22Rv1 (cell line): ENCODE measurements around the gene NUP133.

Experiments
- H3K27ac ChIP-seq: fragments of 450-650 bp; 2 replicates; pipeline ENCODE4 v1.5.1; 2017
- ZFX ChIP-seq: fragments of 450-650 bp; IDR thresholded peaks from 2 replicates; pipeline ENCODE4 v1.6.1; 2017; ENCODE audit warnings: antibody characterized with exemption, borderline replicate concordance
- TF ChIP-seq, protein P1 (sequence below): fragments of 450-650 bp; IDR thresholded peaks from 2 replicates; pipeline ENCODE4 v1.5.1; 2017; ENCODE audit warnings: mild to moderate bottlenecking

The NUP133 gene

DNA sequence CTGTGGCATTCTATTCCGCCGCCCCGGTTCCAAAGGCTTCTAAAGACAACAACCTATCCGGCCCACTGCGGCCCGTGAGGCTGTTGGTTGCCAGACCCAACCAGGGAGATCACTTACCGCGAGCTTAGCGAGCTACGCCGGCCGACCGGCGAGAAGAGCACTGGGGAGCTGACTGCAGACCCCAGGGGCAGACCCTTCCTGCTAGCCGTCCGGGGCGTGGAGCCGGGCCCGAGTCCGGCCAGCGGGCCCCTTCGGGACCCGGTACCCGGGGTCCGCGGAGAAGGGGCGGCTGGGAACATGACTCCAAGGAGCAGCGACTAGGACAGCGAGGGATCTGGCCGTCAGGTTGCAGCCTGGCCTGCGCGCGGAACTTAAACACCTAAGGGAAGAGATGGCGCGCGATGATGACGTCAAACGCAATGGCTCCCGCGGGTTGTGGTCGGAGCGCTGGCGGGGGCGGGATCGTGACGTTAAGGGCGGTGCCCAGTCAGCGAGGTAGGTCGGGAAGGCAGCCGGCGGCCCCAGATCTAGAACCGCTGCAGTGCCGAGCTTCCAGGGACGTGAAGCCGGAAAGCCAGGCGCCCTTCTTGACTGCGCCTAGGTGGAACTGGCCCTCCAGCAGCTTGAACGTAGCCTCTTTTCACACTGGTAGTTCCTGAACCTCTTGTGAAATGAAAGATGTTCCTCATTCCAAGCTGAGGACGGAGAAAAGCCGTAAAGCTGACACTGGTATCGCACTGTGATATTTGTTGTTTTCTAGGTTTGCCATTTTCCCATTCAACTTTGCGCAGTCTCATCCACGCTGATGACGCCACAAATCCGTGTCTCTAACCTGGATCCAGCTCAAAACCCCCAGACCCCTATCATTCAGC is at the start of gene NUP133:
Gene NUP133, minus strand, starts transcription at position 391 of the 872 bp plus-strand sequence. Its CDS starts 92 bp downstream, at position 299.
- TF ChIP-seq ZFX, result no peak
- TF ChIP-seq, protein P1, sequence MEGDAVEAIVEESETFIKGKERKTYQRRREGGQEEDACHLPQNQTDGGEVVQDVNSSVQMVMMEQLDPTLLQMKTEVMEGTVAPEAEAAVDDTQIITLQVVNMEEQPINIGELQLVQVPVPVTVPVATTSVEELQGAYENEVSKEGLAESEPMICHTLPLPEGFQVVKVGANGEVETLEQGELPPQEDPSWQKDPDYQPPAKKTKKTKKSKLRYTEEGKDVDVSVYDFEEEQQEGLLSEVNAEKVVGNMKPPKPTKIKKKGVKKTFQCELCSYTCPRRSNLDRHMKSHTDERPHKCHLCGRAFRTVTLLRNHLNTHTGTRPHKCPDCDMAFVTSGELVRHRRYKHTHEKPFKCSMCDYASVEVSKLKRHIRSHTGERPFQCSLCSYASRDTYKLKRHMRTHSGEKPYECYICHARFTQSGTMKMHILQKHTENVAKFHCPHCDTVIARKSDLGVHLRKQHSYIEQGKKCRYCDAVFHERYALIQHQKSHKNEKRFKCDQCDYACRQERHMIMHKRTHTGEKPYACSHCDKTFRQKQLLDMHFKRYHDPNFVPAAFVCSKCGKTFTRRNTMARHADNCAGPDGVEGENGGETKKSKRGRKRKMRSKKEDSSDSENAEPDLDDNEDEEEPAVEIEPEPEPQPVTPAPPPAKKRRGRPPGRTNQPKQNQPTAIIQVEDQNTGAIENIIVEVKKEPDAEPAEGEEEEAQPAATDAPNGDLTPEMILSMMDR, result no peak
- peak within 1 kb of the TSS; percentile 94 for H3K27ac ChIP-seq

DNA sequence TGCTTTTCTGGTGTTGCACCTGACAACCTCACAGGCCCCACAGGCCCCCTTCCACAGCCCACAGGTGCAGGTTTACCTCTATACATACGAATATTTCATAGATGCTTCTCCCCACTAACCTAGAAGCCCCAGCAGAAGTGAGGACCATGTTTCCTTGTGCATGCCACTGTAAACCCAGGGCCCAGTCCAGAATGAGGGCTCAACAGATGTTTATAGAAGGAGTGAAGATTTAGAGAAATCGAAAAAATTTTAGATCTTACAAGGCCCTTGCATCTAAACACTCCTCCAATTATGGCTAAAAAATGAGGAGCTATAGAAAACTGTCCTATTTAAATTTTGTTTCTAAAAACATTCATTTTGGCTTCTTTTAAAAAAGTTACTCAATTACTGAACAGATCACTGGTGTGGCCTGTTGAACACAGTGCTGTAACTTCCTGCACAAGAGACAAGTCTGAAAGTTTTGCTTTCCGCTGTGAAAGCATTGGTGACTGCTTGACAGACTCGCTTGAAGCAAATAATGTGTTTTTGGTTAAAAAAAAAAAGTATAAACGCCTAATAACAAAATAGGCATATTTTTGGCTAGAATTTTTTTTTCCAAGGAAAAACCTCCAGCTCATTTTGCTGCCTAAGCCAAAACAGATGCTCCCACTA is 49.2 kb upstream of the NUP133 start:
- TF ChIP-seq, protein P1, result no peak
- TF ChIP-seq ZFX, result no peak
- H3K27ac ChIP-seq, result no peak overlapping the region

DNA sequence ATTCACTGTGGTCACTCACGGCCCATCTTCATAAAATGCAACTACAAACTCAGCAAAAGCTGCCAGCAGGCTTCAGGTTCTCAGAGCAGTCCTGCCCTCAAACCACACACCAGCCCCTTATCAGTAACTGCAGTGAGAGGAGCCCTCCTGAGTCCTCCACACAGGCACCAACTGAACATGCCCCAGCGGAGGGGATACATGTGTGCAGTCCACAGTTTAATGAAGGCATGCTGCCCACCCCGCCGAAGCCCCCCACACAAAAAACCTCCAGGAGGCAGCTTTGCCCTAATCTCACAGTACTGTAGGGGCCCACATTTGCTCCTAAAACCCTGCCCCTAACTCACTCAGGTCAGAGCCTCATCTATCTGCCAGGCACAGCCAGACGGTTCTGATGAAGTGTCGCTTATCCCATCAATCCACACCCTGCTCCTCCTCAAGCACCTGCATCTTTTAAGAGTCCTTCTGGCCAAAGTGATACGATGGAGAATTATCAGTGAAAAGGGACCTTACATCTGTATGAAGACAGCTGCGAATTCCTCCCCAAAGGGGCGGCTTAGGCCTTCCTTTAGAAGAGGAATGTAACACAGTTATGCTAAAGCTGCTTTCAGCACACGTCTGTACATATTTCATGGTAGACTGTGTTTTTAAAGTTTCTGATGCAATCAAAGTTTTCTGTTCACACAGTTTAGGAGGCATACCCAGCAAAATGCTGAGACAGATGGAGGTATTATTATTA is 46.9 kb upstream of the NUP133 start:
- H3K27ac ChIP-seq, result no peak overlapping the region
- TF ChIP-seq ZFX, result no peak
- TF ChIP-seq, protein P1, result no peak

DNA sequence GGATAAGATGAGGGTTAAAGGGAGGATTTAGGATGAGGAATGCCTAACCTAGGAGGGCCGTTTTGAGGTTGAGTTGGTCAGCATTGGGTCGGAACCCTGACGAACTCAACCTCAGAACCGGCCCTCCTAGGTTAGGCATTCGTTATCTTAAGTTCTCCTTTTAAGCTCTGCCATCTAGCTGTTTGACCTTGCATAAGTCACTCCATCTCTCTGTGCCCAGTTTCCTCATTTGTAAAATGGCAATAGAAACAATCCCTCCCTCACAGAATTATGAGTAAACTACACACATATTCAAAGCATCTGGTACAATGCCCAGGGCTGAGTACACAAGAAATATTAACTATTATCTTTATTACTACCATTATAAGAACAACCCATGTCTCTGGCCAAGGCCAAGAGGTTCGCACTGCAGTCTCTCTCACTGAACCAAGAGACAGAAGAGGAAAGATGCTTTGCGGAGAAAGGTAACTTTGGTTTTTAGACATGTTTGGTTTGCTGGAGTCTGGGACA is 45.5 kb upstream of the NUP133 start:
- TF ChIP-seq, protein P1, result no peak
- TF ChIP-seq ZFX, result no peak
- no peak overlapping the region for H3K27ac ChIP-seq

DNA sequence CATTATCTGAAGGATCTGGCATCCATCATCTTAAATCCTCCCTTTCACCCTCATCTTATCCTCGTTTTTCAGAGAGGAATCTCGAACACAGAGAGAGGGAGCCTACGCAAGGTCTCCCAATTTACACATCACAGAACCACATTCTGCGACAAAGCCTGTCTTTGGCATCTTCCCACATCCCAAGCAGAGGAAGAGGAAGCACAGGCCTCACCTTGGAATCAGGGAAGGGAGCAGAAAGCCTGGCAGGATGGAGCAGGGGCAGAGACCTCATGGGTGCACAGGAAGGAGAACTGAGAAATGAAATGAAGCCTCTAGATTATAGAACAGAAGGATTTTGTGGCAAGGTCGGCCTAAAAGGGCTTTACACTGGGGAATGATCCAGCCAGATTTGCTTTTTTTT is 44.6 kb upstream of the NUP133 start:
- H3K27ac ChIP-seq, result no peak overlapping the region
- TF ChIP-seq ZFX, result no peak
- TF ChIP-seq, protein P1, result no peak

DNA sequence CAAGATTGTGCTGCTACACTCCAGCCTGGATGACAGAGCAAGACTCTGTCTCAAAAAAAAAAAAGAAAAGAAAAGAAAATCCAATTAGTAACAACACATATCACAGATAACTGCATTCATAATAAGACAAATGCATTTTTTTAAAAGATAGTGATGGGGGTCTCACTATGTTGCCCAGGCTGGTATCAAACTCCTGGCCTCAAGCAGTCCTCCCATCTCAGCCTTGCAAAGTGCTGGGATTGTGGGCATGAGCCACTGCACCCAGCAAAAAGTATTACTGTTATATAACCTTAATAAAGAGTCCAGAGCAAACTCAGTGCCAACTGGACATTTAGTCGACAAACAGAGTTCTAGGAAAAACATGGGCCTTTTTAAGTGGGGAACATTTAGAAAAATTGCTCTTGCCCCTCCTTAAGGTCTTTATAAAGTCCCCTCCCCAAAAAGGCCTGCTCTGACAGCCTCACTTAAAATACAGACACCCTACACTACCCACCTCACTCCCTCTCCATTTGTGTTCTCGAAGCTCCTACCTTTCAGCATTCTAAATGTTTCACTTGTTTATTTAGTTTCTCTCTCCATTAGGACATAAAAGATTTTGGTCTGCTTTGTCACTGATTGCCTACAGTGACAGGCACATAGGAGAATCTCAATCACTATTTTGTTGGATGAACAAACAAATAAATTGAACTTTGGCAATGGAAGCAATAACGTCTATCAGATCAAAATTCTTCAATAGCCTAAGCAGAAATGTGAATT is 42.8 kb upstream of the NUP133 start:
- TF ChIP-seq, protein P1, result no peak
- no peak for TF ChIP-seq ZFX
- H3K27ac ChIP-seq, result 0 out of 2 replicates have a peak overlapping the region, but pooled peaks have one; percentile 7
